ENCODE results near the gene CDKAL1. TPM values are rescaled to one million over a fixed set of nuclear protein-coding genes. Genes with fewer than 3 reads are reported as not detected.
A peak's percentile ranks its signal among the peaks of the same experiment; 100 is the strongest.

Gene CDKAL1
- total and polyA plus RNA-seq, 8 donors = 13.6 to 20.7 (median 17.5) TPM

- Histone ChIP-seq H3K4me3 (no peak overlapping the region), H3K27ac (peak overlapping the region in 1 of 2 donors; percentile 39), H3K27me3 (no peaks in the 10 kb centered on the region), H3K4me1 (no peaks in the 10 kb centered on the region), H3K9me3 (peaks cover 0 to 17% of the 10 kb centered on the region in 2 donors), H3K36me3 (no peaks in the 10 kb centered on the region)
- ATAC-seq (peak; percentile 15), DNase-seq (peak in 2 of 4 donors; percentile 59 to 67)
- intact Hi-C loops (cut with DNase I) = no loop called here
- no peak for TF ChIP-seq CTCF (IDR thresholded peaks at IDR 0.05)
These were observed 274.7 kb downstream of the CDKAL1 start for GRCh38 chr6:20808924-20809323.

GRCh38 chr6:20810727-20811108, 276.5 kb downstream of the CDKAL1 start:
- Histone ChIP-seq H3K4me3 (no peak overlapping the region), H3K27ac (no peak overlapping the region), H3K9me3 (peaks cover 0 to 22% of the 10 kb centered on the region in 2 donors), H3K36me3 (no peaks in the 10 kb centered on the region), H3K4me1 (peaks cover 0 to 6% of the 10 kb centered on the region in 2 donors), H3K27me3 (no peaks in the 10 kb centered on the region)
- no peak for TF ChIP-seq CTCF (IDR thresholded peaks at IDR 0.05)
- intact Hi-C loops (cut with DNase I) = no loop called here
- ATAC-seq = no peak
- peak in 1 of 4 donors; percentile 31 for DNase-seq

GRCh38 chr6:20811109-20811761, 277.0 kb downstream of the CDKAL1 start:
- Histone ChIP-seq H3K36me3 (no peaks in the 10 kb centered on the region), H3K4me3 (no peak overlapping the region), H3K27ac (no peak overlapping the region), H3K9me3 (peaks cover 0 to 16% of the 10 kb centered on the region in 2 donors), H3K27me3 (no peaks in the 10 kb centered on the region), H3K4me1 (peaks cover 0 to 6% of the 10 kb centered on the region in 2 donors)
- intact Hi-C loops (cut with DNase I) = no loop called here
- ATAC-seq (peak; percentile 56), DNase-seq (peak in 1 of 4 donors; percentile 54)
- TF ChIP-seq CTCF (IDR thresholded peaks at IDR 0.05) = no peak

- Histone ChIP-seq H3K4me1 (peaks cover 0 to 6% of the 10 kb centered on the region in 2 donors), H3K36me3 (no peaks in the 10 kb centered on the region), H3K4me3 (no peak overlapping the region), H3K27ac (no peak overlapping the region), H3K9me3 (peaks cover 0 to 6% of the 10 kb centered on the region in 2 donors), H3K27me3 (no peaks in the 10 kb centered on the region)
- ATAC-seq (no peak), DNase-seq (no peak)
- no peak for TF ChIP-seq CTCF (IDR thresholded peaks at IDR 0.05)
- intact Hi-C loops (cut with DNase I) = no loop called here
These were observed 278.5 kb downstream of the CDKAL1 start for GRCh38 chr6:20812776-20813175.

- no peaks in the 10 kb centered on the region for H3K36me3 ChIP-seq
- DNase-seq (no peak), ATAC-seq (no peak)
- no peak for TF ChIP-seq CTCF (IDR thresholded peaks at IDR 0.05)
- H3K4me3 ChIP-seq = no peak overlapping the region
- peaks cover 0 to 6% of the 10 kb centered on the region in 2 donors for H3K4me1 ChIP-seq
- no peak overlapping the region for H3K27ac ChIP-seq
- intact Hi-C loops (cut with DNase I) = no loop called here
- peaks cover 0 to 6% of the 10 kb centered on the region in 2 donors for H3K9me3 ChIP-seq
- H3K27me3 ChIP-seq = no peaks in the 10 kb centered on the region
These were observed 280.2 kb downstream of the CDKAL1 start for GRCh38 chr6:20814494-20814893.
